ENCODE measurements around the gene MUL1. TPM values are rescaled to one million over a fixed set of nuclear protein-coding genes. Genes with fewer than 3 reads are reported as not detected.
A peak's percentile ranks its signal among the peaks of the same experiment; 100 is the strongest.

The MUL1 gene
- total and polyA plus RNA-seq, 2 donors (not counting 1 experiment from before 2014, with no cell fraction given) = 25.7 to 26.9 TPM

DNA sequence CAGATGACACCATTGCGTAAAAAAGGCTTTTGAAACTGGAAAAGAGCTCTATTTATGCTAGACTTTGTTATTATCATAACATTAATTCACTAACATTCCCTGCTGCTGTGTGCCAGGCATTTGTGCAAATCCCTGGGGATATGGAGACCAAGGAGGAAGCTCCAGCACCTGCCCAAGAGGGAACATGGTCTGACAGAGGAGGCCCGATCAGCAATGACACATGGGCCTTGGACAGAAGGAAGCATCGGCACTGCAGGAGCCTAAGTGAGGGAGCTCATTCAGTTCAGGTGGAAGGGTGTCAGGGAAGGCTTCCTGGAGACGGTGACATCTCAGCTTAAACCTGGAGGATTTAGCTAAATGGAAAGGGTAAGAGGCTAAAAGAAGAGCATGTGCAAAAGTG, 35.8 kb downstream of the MUL1 start:
- no peak for TF ChIP-seq EZH2 (IDR thresholded peaks at IDR 0.05; ENCODE audit: low read length, missing control alignments)
- TF ChIP-seq, protein P1, sequence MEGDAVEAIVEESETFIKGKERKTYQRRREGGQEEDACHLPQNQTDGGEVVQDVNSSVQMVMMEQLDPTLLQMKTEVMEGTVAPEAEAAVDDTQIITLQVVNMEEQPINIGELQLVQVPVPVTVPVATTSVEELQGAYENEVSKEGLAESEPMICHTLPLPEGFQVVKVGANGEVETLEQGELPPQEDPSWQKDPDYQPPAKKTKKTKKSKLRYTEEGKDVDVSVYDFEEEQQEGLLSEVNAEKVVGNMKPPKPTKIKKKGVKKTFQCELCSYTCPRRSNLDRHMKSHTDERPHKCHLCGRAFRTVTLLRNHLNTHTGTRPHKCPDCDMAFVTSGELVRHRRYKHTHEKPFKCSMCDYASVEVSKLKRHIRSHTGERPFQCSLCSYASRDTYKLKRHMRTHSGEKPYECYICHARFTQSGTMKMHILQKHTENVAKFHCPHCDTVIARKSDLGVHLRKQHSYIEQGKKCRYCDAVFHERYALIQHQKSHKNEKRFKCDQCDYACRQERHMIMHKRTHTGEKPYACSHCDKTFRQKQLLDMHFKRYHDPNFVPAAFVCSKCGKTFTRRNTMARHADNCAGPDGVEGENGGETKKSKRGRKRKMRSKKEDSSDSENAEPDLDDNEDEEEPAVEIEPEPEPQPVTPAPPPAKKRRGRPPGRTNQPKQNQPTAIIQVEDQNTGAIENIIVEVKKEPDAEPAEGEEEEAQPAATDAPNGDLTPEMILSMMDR (conservative IDR thresholded peaks at IDR 0.05 in 1 of 2, IDR thresholded peaks at IDR 0.05 in 1 of 2; ENCODE audit: low read depth in 1 of 2, low read length in 2 of 2) = no peak

DNA sequence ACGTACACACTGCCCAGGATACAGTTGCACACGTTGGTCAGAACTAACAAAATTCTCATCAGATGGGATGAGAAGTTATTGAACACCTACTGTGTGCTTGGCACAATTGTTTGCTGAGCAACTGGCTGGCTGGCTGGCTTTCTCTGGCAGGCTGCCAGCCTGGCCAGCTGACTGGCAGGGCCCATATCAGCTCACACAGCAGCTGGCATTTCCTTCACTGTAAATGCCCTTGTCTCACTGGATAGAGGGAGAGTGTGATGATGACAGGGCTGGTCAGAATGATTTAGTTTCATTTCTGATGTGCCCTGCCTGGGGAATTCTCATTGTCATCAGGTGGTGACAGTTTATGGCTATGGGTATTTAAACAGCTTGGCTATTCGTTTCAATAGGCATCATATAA, 37.8 kb downstream of the MUL1 start:
- Histone ChIP-seq H3K4me1 (ENCODE audit: control insufficient read depth, extremely low read depth, insufficient read depth, low read length) (peaks cover 2% of the 10 kb centered on the region), H3K36me3 (ENCODE audit: control insufficient read depth, insufficient read depth, low read length) (no peaks in the 10 kb centered on the region), H3K27ac (ENCODE audit: insufficient read depth, low read length) (no peak overlapping the region), H4K20me1 (ENCODE audit: control insufficient read depth, extremely low read depth, insufficient read depth, low read length) (no peaks in the 10 kb centered on the region), H3K9ac (ENCODE audit: insufficient read depth, low read length) (no peak overlapping the region), H3K27me3 (ENCODE audit: control insufficient read depth, insufficient read depth, low read length) (peaks cover 16% of the 10 kb centered on the region), H3K4me3 (replicated peaks in 1 of 4; ENCODE audit: control extremely low read depth in 1 of 4, insufficient read depth in 1 of 4, low read depth in 3 of 4, low read length in 4 of 4) (no peak overlapping the region), H3K79me2 (ENCODE audit: control insufficient read depth, insufficient read depth, low read length) (no peaks in the 10 kb centered on the region), H2AFZ (ENCODE audit: low read length) (no peak overlapping the region), H3K4me2 (ENCODE audit: extremely low read depth, insufficient read depth, low read length) (no peak overlapping the region), H3K9me3 (ENCODE audit: control insufficient read depth, insufficient read depth, low read depth, low read length) (no peaks in the 10 kb centered on the region)
- DNase-seq (ENCODE audit: low read depth in 2 of 2) = no peak
- no peak for TF ChIP-seq EZH2 (IDR thresholded peaks at IDR 0.05; ENCODE audit: low read length, missing control alignments)
- TF ChIP-seq, protein P1 (conservative IDR thresholded peaks at IDR 0.05 in 1 of 2, IDR thresholded peaks at IDR 0.05 in 1 of 2; ENCODE audit: low read depth in 1 of 2, low read length in 2 of 2) = no peak

More for the DNA sequence above, 35.8 kb downstream of the MUL1 start:
- H3K79me2 ChIP-seq (ENCODE audit: control insufficient read depth, insufficient read depth, low read length) = no peaks in the 10 kb centered on the region
- H4K20me1 ChIP-seq (ENCODE audit: control insufficient read depth, extremely low read depth, insufficient read depth, low read length) = no peaks in the 10 kb centered on the region
- H3K36me3 ChIP-seq (ENCODE audit: control insufficient read depth, insufficient read depth, low read length) = no peaks in the 10 kb centered on the region
- H3K4me3 ChIP-seq (replicated peaks in 1 of 4; ENCODE audit: control extremely low read depth in 1 of 4, insufficient read depth in 1 of 4, low read depth in 3 of 4, low read length in 4 of 4) = no peak overlapping the region
- H3K4me1 ChIP-seq (ENCODE audit: control insufficient read depth, extremely low read depth, insufficient read depth, low read length) = peaks cover 13% of the 10 kb centered on the region
- H3K9me3 ChIP-seq (ENCODE audit: control insufficient read depth, insufficient read depth, low read depth, low read length) = no peaks in the 10 kb centered on the region
- no peak overlapping the region for H3K4me2 ChIP-seq (ENCODE audit: extremely low read depth, insufficient read depth, low read length)
- H3K27ac ChIP-seq (ENCODE audit: insufficient read depth, low read length) = no peak overlapping the region
- no peak for DNase-seq (ENCODE audit: low read depth in 2 of 2)
- H3K9ac ChIP-seq (ENCODE audit: insufficient read depth, low read length) = no peak overlapping the region
- no peak overlapping the region for H2AFZ ChIP-seq (ENCODE audit: low read length)
- H3K27me3 ChIP-seq (ENCODE audit: control insufficient read depth, insufficient read depth, low read length) = peaks cover 11% of the 10 kb centered on the region

DNA sequence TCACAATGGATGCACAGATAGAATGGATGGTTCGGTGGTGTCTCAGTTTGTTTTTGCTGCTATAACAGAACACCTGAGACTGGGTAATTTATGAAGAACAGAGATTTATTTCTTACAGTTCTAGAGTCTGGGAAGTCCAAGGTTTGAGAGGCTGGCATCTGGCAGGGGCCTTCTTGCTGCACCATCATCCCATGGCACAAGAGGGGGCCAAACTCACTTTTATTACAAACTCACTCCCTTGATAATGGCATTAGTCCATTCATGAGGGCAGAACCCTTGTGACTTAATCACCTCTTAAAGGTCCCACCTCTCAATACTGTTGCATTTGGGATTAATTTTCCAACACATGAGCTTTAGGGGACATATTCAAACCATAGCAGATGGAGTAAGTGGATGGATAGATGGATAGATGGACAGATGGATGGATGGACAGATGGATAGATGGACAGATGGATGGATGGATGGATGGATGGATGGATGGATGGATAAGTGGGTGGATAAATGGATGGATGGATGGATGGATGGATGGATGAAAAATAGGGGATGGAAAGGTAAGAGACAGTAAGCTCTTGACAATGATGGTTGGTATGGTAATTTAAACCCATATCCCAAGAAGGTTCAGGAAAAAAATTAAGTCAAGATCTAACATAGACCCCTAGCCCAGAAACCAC, 38.4 kb downstream of the MUL1 start:
- H3K79me2 ChIP-seq (ENCODE audit: control insufficient read depth, insufficient read depth, low read length) = no peaks in the 10 kb centered on the region
- H3K9ac ChIP-seq (ENCODE audit: insufficient read depth, low read length) = no peak overlapping the region
- no peak overlapping the region for H3K27ac ChIP-seq (ENCODE audit: insufficient read depth, low read length)
- H3K36me3 ChIP-seq (ENCODE audit: control insufficient read depth, insufficient read depth, low read length) = no peaks in the 10 kb centered on the region
- H4K20me1 ChIP-seq (ENCODE audit: control insufficient read depth, extremely low read depth, insufficient read depth, low read length) = no peaks in the 10 kb centered on the region
- no peak overlapping the region for H2AFZ ChIP-seq (ENCODE audit: low read length)
- H3K9me3 ChIP-seq (ENCODE audit: control insufficient read depth, insufficient read depth, low read depth, low read length) = no peaks in the 10 kb centered on the region
- peaks cover 23% of the 10 kb centered on the region for H3K27me3 ChIP-seq (ENCODE audit: control insufficient read depth, insufficient read depth, low read length)
- peak in 1 of 2 donors; percentile 19 for DNase-seq (ENCODE audit: low read depth in 2 of 2)
- peaks cover 2% of the 10 kb centered on the region for H3K4me1 ChIP-seq (ENCODE audit: control insufficient read depth, extremely low read depth, insufficient read depth, low read length)
- no peak for TF ChIP-seq EZH2 (IDR thresholded peaks at IDR 0.05; ENCODE audit: low read length, missing control alignments)
- TF ChIP-seq, protein P1 (conservative IDR thresholded peaks at IDR 0.05 in 1 of 2, IDR thresholded peaks at IDR 0.05 in 1 of 2; ENCODE audit: low read depth in 1 of 2, low read length in 2 of 2) = peak in 1 of 2 donors; percentile 23
- no peak overlapping the region for H3K4me2 ChIP-seq (ENCODE audit: extremely low read depth, insufficient read depth, low read length)
- no peak overlapping the region for H3K4me3 ChIP-seq (replicated peaks in 1 of 4; ENCODE audit: control extremely low read depth in 1 of 4, insufficient read depth in 1 of 4, low read depth in 3 of 4, low read length in 4 of 4)

Data from fibroblast of lung (primary cell).